HG03575 (cell line): Measurements from ENCODE around the gene MEDAG.

Experiments used
- ATAC-seq: cut with Tn5 transposase; IDR thresholded peaks from one replicate; pipeline ENCODE4 v1.9.1; 2021; ENCODE audit not compliant: unreplicated experiment, insufficient number of reproducible peaks, low FRiP score; ENCODE audit errors: extremely low read depth

The MEDAG gene

GRCh38 chr13:30932481-30933353 lies 26.6 kb downstream of the MEDAG start, which contains the start of gene TEX26:
Gene TEX26 (plus strand): TSS chr13:30932656. CDS start chr13:30932716, 60 bp downstream.
- ATAC-seq, result no peak

DNA sequence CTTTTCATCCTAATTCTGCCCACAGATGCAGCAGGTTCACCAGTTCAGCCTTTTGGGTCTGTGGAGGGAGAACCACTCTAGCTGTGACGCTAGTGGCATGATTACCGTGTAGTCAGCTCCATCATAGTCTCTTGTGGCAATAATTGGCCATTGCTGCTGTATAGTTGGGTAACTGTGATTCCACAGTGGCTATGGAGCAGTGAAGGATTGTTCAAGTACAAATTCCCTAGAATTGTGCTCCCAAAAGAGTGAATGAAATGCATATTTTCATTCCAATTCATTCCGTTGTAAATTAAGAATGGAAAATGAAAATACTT lies 27.2 kb downstream of the MEDAG start:
- no peak for ATAC-seq

DNA sequence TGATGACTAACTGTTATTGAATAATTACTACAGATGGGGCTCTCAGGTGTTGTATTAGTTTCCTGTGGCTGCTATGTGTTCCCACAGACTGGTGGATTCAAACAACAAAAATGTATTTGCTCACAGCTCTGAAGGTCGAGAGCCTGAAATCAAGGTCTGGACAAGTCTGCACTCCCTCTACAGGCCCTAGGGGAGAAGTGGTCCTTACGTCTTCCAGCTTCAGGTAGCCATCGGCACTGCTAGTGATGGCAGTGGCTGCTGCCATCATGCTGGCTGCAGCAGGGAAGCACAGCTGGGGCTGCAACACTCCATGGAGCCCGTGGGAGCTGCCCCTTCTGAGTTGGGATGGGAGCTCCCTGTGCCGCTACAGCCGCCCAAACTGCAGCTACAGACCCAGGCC lies 28.3 kb downstream of the MEDAG start:
- no peak for ATAC-seq

DNA sequence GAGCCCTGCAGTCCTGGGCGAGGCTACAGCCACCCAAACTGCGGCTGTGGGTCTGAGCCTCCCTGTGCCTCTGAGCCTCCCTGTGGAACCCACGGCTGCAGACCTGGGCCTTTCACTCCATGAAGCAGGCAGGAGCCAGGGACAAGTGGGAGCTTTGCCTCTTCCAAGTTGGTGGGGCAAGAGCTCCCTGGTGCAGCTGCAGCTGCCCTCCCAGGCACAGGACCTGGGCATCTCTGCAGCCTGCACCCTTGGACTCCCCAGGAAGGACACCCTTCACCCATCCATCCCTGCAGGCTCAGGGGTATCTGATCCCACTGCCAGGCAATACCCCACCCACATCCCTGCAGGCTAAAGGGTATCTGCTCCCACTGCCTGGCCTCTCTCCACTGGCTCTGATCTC lies 28.7 kb downstream of the MEDAG start:
- ATAC-seq, result no peak

DNA sequence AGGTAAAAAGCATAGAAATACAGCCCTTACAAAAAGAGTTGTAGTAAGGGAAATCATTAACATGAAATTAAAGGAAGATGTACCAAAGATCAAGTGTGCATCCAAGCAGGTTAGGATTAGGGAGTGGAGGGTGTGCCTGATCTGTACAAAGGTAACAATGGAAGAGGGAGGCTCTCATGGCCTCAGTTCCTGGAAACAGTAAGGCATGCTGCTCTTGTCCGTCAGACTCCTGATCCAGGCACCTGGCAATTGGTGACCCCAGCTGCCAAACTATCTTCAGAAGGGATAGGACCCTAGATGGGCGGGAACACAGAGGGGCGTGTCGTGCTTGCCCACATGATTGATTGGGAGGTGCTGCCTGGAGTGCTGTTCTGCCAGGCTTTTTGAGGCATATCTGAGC lies 30.9 kb downstream of the MEDAG start:
- ATAC-seq, result no peak

GRCh38 chr13:30943881-30944280 lies 37.8 kb downstream of the MEDAG start:
- no peak for ATAC-seq

- ATAC-seq, result no peak
These were observed 51.3 kb downstream of the MEDAG start for GRCh38 chr13:30957258-30957943.

GRCh38 chr13:30959678-30960077 lies 53.6 kb downstream of the MEDAG start:
- no peak for ATAC-seq

GRCh38 chr13:30963791-30964190 lies 57.7 kb downstream of the MEDAG start:
- no peak for ATAC-seq

GRCh38 chr13:30965380-30965779 lies 59.3 kb downstream of the MEDAG start:
- ATAC-seq, result no peak

DNA sequence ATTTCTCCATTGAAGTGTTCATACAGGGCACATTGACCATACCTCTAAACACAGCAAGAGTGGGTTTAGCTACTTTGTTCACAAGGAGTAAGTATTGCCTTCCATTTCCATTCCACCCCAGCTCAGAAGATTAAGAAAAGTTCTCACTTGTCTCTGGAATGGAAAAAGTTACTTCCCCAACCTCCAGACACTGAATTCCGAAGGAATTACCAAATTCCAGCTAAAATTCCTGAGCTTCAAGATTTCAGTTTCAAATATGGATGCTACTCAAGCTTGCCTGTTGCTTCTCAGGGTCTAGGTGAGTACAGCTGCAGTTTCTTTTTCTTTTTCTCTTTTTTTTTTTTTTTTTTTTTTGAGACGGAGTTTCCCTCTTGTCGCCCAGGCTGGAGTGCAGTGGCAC lies 60.0 kb downstream of the MEDAG start:
- ATAC-seq, result no peak

GRCh38 chr13:30968846-30969245 lies 62.8 kb downstream of the MEDAG start:
- ATAC-seq, result no peak

GRCh38 chr13:30971575-30971974 lies 65.5 kb downstream of the MEDAG start:
- ATAC-seq, result no peak

DNA sequence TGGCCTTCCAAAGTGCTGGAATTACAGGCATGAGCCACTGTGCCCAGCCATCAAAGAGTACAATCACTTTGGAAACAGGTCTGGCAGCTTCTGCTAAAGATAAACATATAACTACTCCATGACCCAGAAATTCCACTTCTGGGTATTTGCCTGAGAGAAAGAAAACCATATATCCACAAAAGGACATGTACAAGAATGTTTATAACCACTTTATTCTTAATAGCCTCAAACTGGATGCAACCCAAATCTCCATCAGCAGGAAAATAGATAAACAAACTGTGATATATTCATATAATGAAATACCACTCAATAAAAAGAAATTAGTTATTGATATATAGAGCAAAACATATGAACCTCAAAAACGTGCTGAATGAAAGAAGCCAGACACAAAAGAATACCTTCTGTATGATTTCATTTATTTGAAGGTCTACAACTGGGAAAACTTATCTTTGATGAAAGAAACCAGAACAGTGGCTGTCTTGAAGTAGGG lies 66.9 kb downstream of the MEDAG start:
- ATAC-seq, result no peak

GRCh38 chr13:30974350-30974749 lies 68.3 kb downstream of the MEDAG start:
- ATAC-seq, result no peak
